ENCODE data around the gene GPR26.

Gene GPR26

GRCh38 chr10:123645016-123645415 lies 21.1 kb upstream of the GPR26 start:
- H3K23ac ChIP-seq (ENCODE audit: low read length) = no peak overlapping the region
- no peaks in the 10 kb centered on the region for H3K27me3 ChIP-seq (ENCODE audit: insufficient read depth, low read length)
- H3K4me2 ChIP-seq (ENCODE audit: low read length) = no peak overlapping the region
- H3K4ac ChIP-seq (ENCODE audit: low read depth, low read length) = no peak overlapping the region
- H3K36me3 ChIP-seq (ENCODE audit: control insufficient read depth in 1 of 2, insufficient read depth in 2 of 2, low read length in 2 of 2) = no peaks in the 10 kb centered on the region
- peaks cover 6 to 10% of the 10 kb centered on the region in 2 experiments for H3K4me1 ChIP-seq (ENCODE audit: control insufficient read depth in 1 of 2, insufficient read depth in 2 of 2, low read length in 2 of 2)
- no peak overlapping the region for H4K12ac ChIP-seq (ENCODE audit: low read depth, low read length)
- no peak overlapping the region for H2AFZ ChIP-seq (ENCODE audit: insufficient read depth, low read length, poor library complexity)
- DNase-seq = no peak
- no CpG with 5 or more reads among the region's 6 CpGs for WGBS (ENCODE audit: extremely low coverage, insufficient coverage, insufficient read length)
- no peak overlapping the region for H4K91ac ChIP-seq (ENCODE audit: low read depth, low read length)
- no peak overlapping the region for H3K27ac ChIP-seq (ENCODE audit: low read depth, low read length)
- H4K8ac ChIP-seq (ENCODE audit: low read depth, low read length) = no peak overlapping the region
- H3K18ac ChIP-seq (ENCODE audit: low read length) = no peak overlapping the region
- no peak overlapping the region for H2BK12ac ChIP-seq (ENCODE audit: low read length)
- H2AK5ac ChIP-seq (ENCODE audit: low read length) = no peak overlapping the region
- no peaks in the 10 kb centered on the region for H3K79me2 ChIP-seq (ENCODE audit: control insufficient read depth, insufficient read depth, low read length, poor library complexity)
- no peak overlapping the region for H3K14ac ChIP-seq (ENCODE audit: low read length)
- peaks cover 4% of the 10 kb centered on the region for H3K79me1 ChIP-seq (ENCODE audit: low read length)
- no peak overlapping the region for H2BK5ac ChIP-seq (ENCODE audit: low read depth, low read length, poor library complexity)
- no peak overlapping the region for H3K9ac ChIP-seq (ENCODE audit: low read length)
- no peak overlapping the region for H3K4me3 ChIP-seq (ENCODE audit: low read depth, low read length)
- peaks cover 2% of the 10 kb centered on the region for H3K9me3 ChIP-seq (ENCODE audit: insufficient read depth, low read depth, low read length)
- H2BK120ac ChIP-seq (ENCODE audit: insufficient read depth, low read length, poor library complexity) = no peak overlapping the region

GRCh38 chr10:123645615-123646014 lies 20.5 kb upstream of the GPR26 start:
- Histone ChIP-seq H3K4me2 (ENCODE audit: low read length) (no peak overlapping the region), H2BK120ac (ENCODE audit: insufficient read depth, low read length, poor library complexity) (no peak overlapping the region), H3K9me3 (ENCODE audit: insufficient read depth, low read depth, low read length) (peaks cover 4% of the 10 kb centered on the region), H3K4ac (ENCODE audit: low read depth, low read length) (no peak overlapping the region), H3K18ac (ENCODE audit: low read length) (no peak overlapping the region), H3K14ac (ENCODE audit: low read length) (no peak overlapping the region), H4K12ac (ENCODE audit: low read depth, low read length) (no peak overlapping the region), H3K79me1 (ENCODE audit: low read length) (peaks cover 2% of the 10 kb centered on the region), H4K8ac (ENCODE audit: low read depth, low read length) (no peak overlapping the region), H3K36me3 (ENCODE audit: control insufficient read depth in 1 of 2, insufficient read depth in 2 of 2, low read length in 2 of 2) (no peaks in the 10 kb centered on the region), H3K23ac (ENCODE audit: low read length) (no peak overlapping the region), H3K27me3 (ENCODE audit: insufficient read depth, low read length) (no peaks in the 10 kb centered on the region), H4K91ac (ENCODE audit: low read depth, low read length) (no peak overlapping the region), H2AFZ (ENCODE audit: insufficient read depth, low read length, poor library complexity) (no peak overlapping the region), H3K4me3 (ENCODE audit: low read depth, low read length) (no peak overlapping the region), H3K9ac (ENCODE audit: low read length) (no peak overlapping the region), H2BK5ac (ENCODE audit: low read depth, low read length, poor library complexity) (no peak overlapping the region), H2AK5ac (ENCODE audit: low read length) (no peak overlapping the region), H3K27ac (ENCODE audit: low read depth, low read length) (no peak overlapping the region), H3K79me2 (ENCODE audit: control insufficient read depth, insufficient read depth, low read length, poor library complexity) (no peaks in the 10 kb centered on the region), H2BK12ac (ENCODE audit: low read length) (no peak overlapping the region), H3K4me1 (ENCODE audit: control insufficient read depth in 1 of 2, insufficient read depth in 2 of 2, low read length in 2 of 2) (peaks cover 2 to 7% of the 10 kb centered on the region in 2 experiments)
- no peak for DNase-seq
- no CpG with 5 or more reads among the region's 10 CpGs for WGBS (ENCODE audit: extremely low coverage, insufficient coverage, insufficient read length)

GRCh38 chr10:123648595-123648994 lies 17.6 kb upstream of the GPR26 start:
- no peak overlapping the region for H2BK5ac ChIP-seq (ENCODE audit: low read depth, low read length, poor library complexity)

GRCh38 chr10:123649676-123650075 lies 16.5 kb upstream of the GPR26 start:
- Histone ChIP-seq H3K79me1 (ENCODE audit: low read length) (no peaks in the 10 kb centered on the region), H2AFZ (ENCODE audit: insufficient read depth, low read length, poor library complexity) (no peak overlapping the region), H3K4me2 (ENCODE audit: low read length) (no peak overlapping the region), H3K4me1 (ENCODE audit: control insufficient read depth in 1 of 2, insufficient read depth in 2 of 2, low read length in 2 of 2) (no peaks in the 10 kb centered on the region), H3K79me2 (ENCODE audit: control insufficient read depth, insufficient read depth, low read length, poor library complexity) (no peaks in the 10 kb centered on the region), H3K18ac (ENCODE audit: low read length) (no peak overlapping the region), H3K9ac (ENCODE audit: low read length) (no peak overlapping the region), H3K23ac (ENCODE audit: low read length) (no peak overlapping the region), H2BK12ac (ENCODE audit: low read length) (no peak overlapping the region), H3K36me3 (ENCODE audit: control insufficient read depth in 1 of 2, insufficient read depth in 2 of 2, low read length in 2 of 2) (no peaks in the 10 kb centered on the region), H3K4me3 (ENCODE audit: low read depth, low read length) (no peak overlapping the region), H2BK5ac (ENCODE audit: low read depth, low read length, poor library complexity) (no peak overlapping the region), H3K9me3 (ENCODE audit: insufficient read depth, low read depth, low read length) (peaks cover 4% of the 10 kb centered on the region), H2AK5ac (ENCODE audit: low read length) (no peak overlapping the region), H3K27ac (ENCODE audit: low read depth, low read length) (no peak overlapping the region), H4K91ac (ENCODE audit: low read depth, low read length) (no peak overlapping the region), H3K27me3 (ENCODE audit: insufficient read depth, low read length) (no peaks in the 10 kb centered on the region), H3K4ac (ENCODE audit: low read depth, low read length) (no peak overlapping the region), H4K12ac (ENCODE audit: low read depth, low read length) (no peak overlapping the region), H3K14ac (ENCODE audit: low read length) (no peak overlapping the region), H4K8ac (ENCODE audit: low read depth, low read length) (no peak overlapping the region), H2BK120ac (ENCODE audit: insufficient read depth, low read length, poor library complexity) (no peak overlapping the region)
- DNase-seq = no peak
- no CpG with 5 or more reads among the region's 4 CpGs for WGBS (ENCODE audit: extremely low coverage, insufficient coverage, insufficient read length)

More at GRCh38 chr10:123648595-123648994, 17.6 kb upstream of the GPR26 start:
- no peak overlapping the region for H3K23ac ChIP-seq (ENCODE audit: low read length)
- H3K79me1 ChIP-seq (ENCODE audit: low read length) = no peaks in the 10 kb centered on the region
- no peak overlapping the region for H2BK120ac ChIP-seq (ENCODE audit: insufficient read depth, low read length, poor library complexity)
- no peak overlapping the region for H4K91ac ChIP-seq (ENCODE audit: low read depth, low read length)
- peaks cover 4% of the 10 kb centered on the region for H3K9me3 ChIP-seq (ENCODE audit: insufficient read depth, low read depth, low read length)
- no peaks in the 10 kb centered on the region for H3K4me1 ChIP-seq (ENCODE audit: control insufficient read depth in 1 of 2, insufficient read depth in 2 of 2, low read length in 2 of 2)
- no CpG with 5 or more reads among the region's 2 CpGs for WGBS (ENCODE audit: extremely low coverage, insufficient coverage, insufficient read length)
- no peak overlapping the region for H3K14ac ChIP-seq (ENCODE audit: low read length)
- no peak overlapping the region for H2AFZ ChIP-seq (ENCODE audit: insufficient read depth, low read length, poor library complexity)
- H3K79me2 ChIP-seq (ENCODE audit: control insufficient read depth, insufficient read depth, low read length, poor library complexity) = no peaks in the 10 kb centered on the region
- H3K4me3 ChIP-seq (ENCODE audit: low read depth, low read length) = no peak overlapping the region
- no peaks in the 10 kb centered on the region for H3K36me3 ChIP-seq (ENCODE audit: control insufficient read depth in 1 of 2, insufficient read depth in 2 of 2, low read length in 2 of 2)
- H4K8ac ChIP-seq (ENCODE audit: low read depth, low read length) = no peak overlapping the region
- no peak overlapping the region for H2AK5ac ChIP-seq (ENCODE audit: low read length)
- H3K4ac ChIP-seq (ENCODE audit: low read depth, low read length) = no peak overlapping the region
- no peaks in the 10 kb centered on the region for H3K27me3 ChIP-seq (ENCODE audit: insufficient read depth, low read length)
- no peak overlapping the region for H3K9ac ChIP-seq (ENCODE audit: low read length)
- no peak overlapping the region for H2BK12ac ChIP-seq (ENCODE audit: low read length)
- no peak overlapping the region for H4K12ac ChIP-seq (ENCODE audit: low read depth, low read length)
- H3K27ac ChIP-seq (ENCODE audit: low read depth, low read length) = no peak overlapping the region
- no peak overlapping the region for H3K18ac ChIP-seq (ENCODE audit: low read length)
- DNase-seq = no peak
- no peak overlapping the region for H3K4me2 ChIP-seq (ENCODE audit: low read length)

Data from trophoblast cell (in vitro differentiated cells and primary cell).